ENCODE results near the gene MED13.

GRCh38 chr17:62062302-62062701, 2.8 kb downstream of the MED13 start:
- TF ChIP-seq POLR2A (IDR thresholded peaks at IDR 0.05) (no peak), CTCF (IDR thresholded peaks at IDR 0.05) (no peak)
